ENCODE results near the gene BMP6. TPM values are rescaled to one million over a fixed set of nuclear protein-coding genes. Genes with fewer than 3 reads are reported as not detected.

BMP6 gene
- total and polyA plus RNA-seq, 3 experiments from 2014 or later = not detected

- Mint-ChIP-seq H3K4me3 (no peak overlapping the region), H3K9me3 (no peaks in the 10 kb centered on the region), H3K4me1 (no peaks in the 10 kb centered on the region), H3K27me3 (peaks cover 4 to 19% of the 10 kb centered on the region in 2 donors), H3K27ac (no peak overlapping the region), H3K36me3 (no peaks in the 10 kb centered on the region)
- no peak overlapping the region for H3K27ac ChIP-seq (ENCODE audit: low read depth, low read length)
- no peak for DNase-seq
- H3K4me1 ChIP-seq (ENCODE audit: insufficient read depth, low read length) = no peaks in the 10 kb centered on the region
- no peaks in the 10 kb centered on the region for H3K9me3 ChIP-seq (ENCODE audit: low read length)
- H3K27me3 ChIP-seq (ENCODE audit: insufficient read depth, low read length, poor library complexity, severe bottlenecking) = no peaks in the 10 kb centered on the region
- no peak overlapping the region for H3K4me3 ChIP-seq (ENCODE audit: low read length)
- H3K36me3 ChIP-seq (ENCODE audit: insufficient read depth, low read length) = no peaks in the 10 kb centered on the region
- ChIA-PET CTCF (no interaction called here), POLR2A (no interaction called here)
These were observed 107.2 kb downstream of the BMP6 start for GRCh38 chr6:7832904-7833750.

- Histone ChIP-seq H3K27me3 (ENCODE audit: insufficient read depth, low read length, poor library complexity, severe bottlenecking) (no peaks in the 10 kb centered on the region), H3K27ac (ENCODE audit: low read depth, low read length) (no peak overlapping the region), H3K4me1 (ENCODE audit: insufficient read depth, low read length) (no peaks in the 10 kb centered on the region), H3K36me3 (ENCODE audit: insufficient read depth, low read length) (no peaks in the 10 kb centered on the region), H3K9me3 (ENCODE audit: low read length) (no peaks in the 10 kb centered on the region), H3K4me3 (ENCODE audit: low read length) (no peak overlapping the region)
- ChIA-PET CTCF (no interaction called here), POLR2A (no interaction called here)
- no peak overlapping the region for H3K27ac Mint-ChIP-seq
- no peaks in the 10 kb centered on the region for H3K4me1 Mint-ChIP-seq
- H3K9me3 Mint-ChIP-seq = no peaks in the 10 kb centered on the region
- H3K36me3 Mint-ChIP-seq = no peaks in the 10 kb centered on the region
- DNase-seq = no peak
- peaks cover 4 to 19% of the 10 kb centered on the region in 2 donors for H3K27me3 Mint-ChIP-seq
- no peak overlapping the region for H3K4me3 Mint-ChIP-seq
These were observed 107.8 kb downstream of the BMP6 start for GRCh38 chr6:7833751-7834070.

- H3K27me3 ChIP-seq (ENCODE audit: insufficient read depth, low read length, poor library complexity, severe bottlenecking) = no peaks in the 10 kb centered on the region
- H3K9me3 ChIP-seq (ENCODE audit: low read length) = no peaks in the 10 kb centered on the region
- Mint-ChIP-seq H3K4me1 (no peaks in the 10 kb centered on the region), H3K27ac (no peak overlapping the region), H3K9me3 (no peaks in the 10 kb centered on the region), H3K4me3 (no peak overlapping the region), H3K36me3 (no peaks in the 10 kb centered on the region), H3K27me3 (peaks cover 3 to 15% of the 10 kb centered on the region in 2 donors)
- H3K4me3 ChIP-seq (ENCODE audit: low read length) = no peak overlapping the region
- DNase-seq = no peak
- H3K4me1 ChIP-seq (ENCODE audit: insufficient read depth, low read length) = no peaks in the 10 kb centered on the region
- POLR2A ChIA-PET = no interaction called here
- no peak overlapping the region for H3K27ac ChIP-seq (ENCODE audit: low read depth, low read length)
- CTCF ChIA-PET = no interaction called here
- no peaks in the 10 kb centered on the region for H3K36me3 ChIP-seq (ENCODE audit: insufficient read depth, low read length)
These were observed 110.6 kb downstream of the BMP6 start for GRCh38 chr6:7836371-7837026.

- no peak for DNase-seq
- H3K4me3 ChIP-seq (ENCODE audit: low read length) = no peak overlapping the region
- CTCF ChIA-PET = no interaction called here
- no peaks in the 10 kb centered on the region for H3K4me1 Mint-ChIP-seq
- H3K4me1 ChIP-seq (ENCODE audit: insufficient read depth, low read length) = no peaks in the 10 kb centered on the region
- H3K36me3 ChIP-seq (ENCODE audit: insufficient read depth, low read length) = no peaks in the 10 kb centered on the region
- no peak overlapping the region for H3K4me3 Mint-ChIP-seq
- H3K27me3 Mint-ChIP-seq = peaks cover 6 to 12% of the 10 kb centered on the region in 2 donors
- H3K27ac ChIP-seq (ENCODE audit: low read depth, low read length) = no peak overlapping the region
- H3K27ac Mint-ChIP-seq = no peak overlapping the region
- no peaks in the 10 kb centered on the region for H3K36me3 Mint-ChIP-seq
- H3K9me3 Mint-ChIP-seq = no peaks in the 10 kb centered on the region
- H3K27me3 ChIP-seq (ENCODE audit: insufficient read depth, low read length, poor library complexity, severe bottlenecking) = no peaks in the 10 kb centered on the region
- no peaks in the 10 kb centered on the region for H3K9me3 ChIP-seq (ENCODE audit: low read length)
- POLR2A ChIA-PET = no interaction called here
These were observed 116.0 kb downstream of the BMP6 start for GRCh38 chr6:7841781-7842468.

GRCh38 chr6:7846966-7847818 lies 121.3 kb downstream of the BMP6 start:
- H3K4me1 Mint-ChIP-seq = no peaks in the 10 kb centered on the region
- peaks cover 7 to 15% (median 8%) of the 10 kb centered on the region in 5 donors for H3K9me3 Mint-ChIP-seq
- ChIA-PET POLR2A (no interaction called here), CTCF (no interaction called here)
- no peak for DNase-seq
- peaks cover 3% of the 10 kb centered on the region for H3K27me3 ChIP-seq (ENCODE audit: insufficient read depth, low read length, poor library complexity, severe bottlenecking)
- H3K9me3 ChIP-seq (ENCODE audit: low read length) = no peaks in the 10 kb centered on the region
- no peak overlapping the region for H3K4me3 ChIP-seq (ENCODE audit: low read length)
- no peak overlapping the region for H3K27ac Mint-ChIP-seq
- H3K4me3 Mint-ChIP-seq = no peak overlapping the region
- H3K27ac ChIP-seq (ENCODE audit: low read depth, low read length) = no peak overlapping the region
- H3K36me3 ChIP-seq (ENCODE audit: insufficient read depth, low read length) = no peaks in the 10 kb centered on the region
- no peaks in the 10 kb centered on the region for H3K36me3 Mint-ChIP-seq
- no peaks in the 10 kb centered on the region for H3K4me1 ChIP-seq (ENCODE audit: insufficient read depth, low read length)
- H3K27me3 Mint-ChIP-seq = peaks cover 6 to 12% of the 10 kb centered on the region in 2 donors

- peaks cover 3% of the 10 kb centered on the region for H3K27me3 ChIP-seq (ENCODE audit: insufficient read depth, low read length, poor library complexity, severe bottlenecking)
- Mint-ChIP-seq H3K27ac (no peak overlapping the region), H3K9me3 (peaks cover 13 to 20% (median 15%) of the 10 kb centered on the region in 5 donors), H3K4me1 (no peaks in the 10 kb centered on the region), H3K27me3 (peaks cover 6 to 12% of the 10 kb centered on the region in 2 donors), H3K36me3 (no peaks in the 10 kb centered on the region), H3K4me3 (no peak overlapping the region)
- no peaks in the 10 kb centered on the region for H3K4me1 ChIP-seq (ENCODE audit: insufficient read depth, low read length)
- ChIA-PET POLR2A (no interaction called here), CTCF (no interaction called here)
- no peak for DNase-seq
- no peaks in the 10 kb centered on the region for H3K9me3 ChIP-seq (ENCODE audit: low read length)
- H3K4me3 ChIP-seq (ENCODE audit: low read length) = no peak overlapping the region
- no peaks in the 10 kb centered on the region for H3K36me3 ChIP-seq (ENCODE audit: insufficient read depth, low read length)
- no peak overlapping the region for H3K27ac ChIP-seq (ENCODE audit: low read depth, low read length)
These were observed 122.3 kb downstream of the BMP6 start for GRCh38 chr6:7848229-7848628.

GRCh38 chr6:7851780-7852179 lies 125.9 kb downstream of the BMP6 start:
- H3K36me3 Mint-ChIP-seq = no peaks in the 10 kb centered on the region
- no peak overlapping the region for H3K27ac Mint-ChIP-seq
- Histone ChIP-seq H3K27ac (ENCODE audit: low read depth, low read length) (no peak overlapping the region), H3K36me3 (ENCODE audit: insufficient read depth, low read length) (no peaks in the 10 kb centered on the region), H3K4me1 (ENCODE audit: insufficient read depth, low read length) (no peaks in the 10 kb centered on the region), H3K27me3 (ENCODE audit: insufficient read depth, low read length, poor library complexity, severe bottlenecking) (peaks cover 3% of the 10 kb centered on the region), H3K4me3 (ENCODE audit: low read length) (no peak overlapping the region), H3K9me3 (ENCODE audit: low read length) (no peaks in the 10 kb centered on the region)
- POLR2A ChIA-PET = no interaction called here
- CTCF ChIA-PET = no interaction called here
- H3K27me3 Mint-ChIP-seq = peaks cover 4% of the 10 kb centered on the region in 2 donors
- H3K4me3 Mint-ChIP-seq = no peak overlapping the region
- H3K9me3 Mint-ChIP-seq = peaks cover 13 to 20% (median 16%) of the 10 kb centered on the region in 5 donors
- no peaks in the 10 kb centered on the region for H3K4me1 Mint-ChIP-seq
- DNase-seq = no peak

All from CD8-positive, alpha-beta memory T cell (primary cell).